GM12878 (cell line): ENCODE measurements around the gene VSIG10L. TPM values are rescaled to one million over a fixed set of nuclear protein-coding genes. Genes with fewer than 3 reads are reported as not detected.

Experiments
- ATAC-seq: fragments of 200-7000 bp; cut with Tn5 transposase; 3 replicates; pipeline ENCODE4 v1.9.1; 2020; ENCODE audit warnings: mild to moderate bottlenecking, moderate library complexity
- BruUV-seq: library from RNA; stranded (reverse); fragments of 400-500 nt; replicated peaks from 2 replicates; lab custom pipeline; 2021; lab: Mats Ljungman, UMichigan
- CTCF ChIA-PET: fragments of 300-600 bp; sonication (Branson Sonifier 250); formaldehyde crosslinking; extraction: SDS; loops from one replicate; lab custom pipeline; 2021; ENCODE audit warnings: inconsistent platforms; lab: Yijun Ruan, JAX
- POLR2A ChIA-PET: fragments of 350-600 bp; formaldehyde crosslinking; extraction: SDS; loops from one replicate; lab custom pipeline; 2021; ENCODE audit warnings: inconsistent platforms; lab: Charles Lee
- RAD21 ChIA-PET: fragments of 300-600 bp; sonication (Branson Sonifier 250); formaldehyde crosslinking; loops from one replicate; lab custom pipeline; 2023; ENCODE audit warnings: antibody characterized with exemption; ENCODE audit not compliant: unreplicated experiment; lab: Charles Lee
- SMC1A ChIA-PET: fragments of 300-600 bp; sonication (Branson Sonifier 250); formaldehyde crosslinking; loops from one replicate; lab custom pipeline; 2023; ENCODE audit not compliant: unreplicated experiment, uncharacterized antibody; lab: Charles Lee
- DNase-seq: peaks from one replicate; pipeline ENCODE4 v3.0.0-alpha.2; 2011; ENCODE audit warnings: low read depth, low spot score
- FAIRE-seq: peaks from 3 replicates; lab custom pipeline; 2011; peaks lifted over from hg19 to GRCh38; lab: Jason Lieb, UNC
- H2AFZ ChIP-seq: 2 replicates; pipeline ENCODE4 v1.6.0; 2011; ENCODE audit warnings: low read depth, low read length, control low read depth; ENCODE audit not compliant: control insufficient read depth
- H3K27ac ChIP-seq: 2 replicates; pipeline ENCODE4 v1.5.1; 2011; ENCODE audit warnings: control low read depth; ENCODE audit not compliant: control insufficient read depth, insufficient read depth
- H3K27me3 ChIP-seq, 2 experiments: replicated peaks in 1 of 2; 2 replicates each; pipeline versions ENCODE4 v1.6.0 to v1.6.1; 2011; ENCODE audit warnings: low read length in 1 of 2; ENCODE audit not compliant: control insufficient read depth in 2 of 2, insufficient read depth in 2 of 2
- H3K36me3 ChIP-seq, 2 experiments: 2 replicates each; pipeline ENCODE4 v1.5.1; 2011; ENCODE audit warnings: low read length in 1 of 2; ENCODE audit not compliant: control insufficient read depth in 2 of 2, insufficient read depth in 2 of 2
- H3K4me1 ChIP-seq: 2 replicates; pipeline ENCODE4 v1.6.1; 2011; ENCODE audit warnings: mild to moderate bottlenecking, low read length, moderate library complexity, mixed read lengths; ENCODE audit not compliant: control insufficient read depth, insufficient read depth
- H3K4me2 ChIP-seq: 2 replicates; pipeline ENCODE4 v1.6.0; 2011; ENCODE audit warnings: control low read depth; ENCODE audit not compliant: control insufficient read depth, insufficient read depth
- H3K4me3 ChIP-seq: fragments of 200-600 bp; sonication (generic); 2 replicates; pipeline ENCODE4 v1.5.1; 2016
- H3K79me2 ChIP-seq: 2 replicates; pipeline ENCODE4 v1.6.0; 2011; ENCODE audit warnings: low read length; ENCODE audit not compliant: control insufficient read depth, insufficient read depth
- H3K9ac ChIP-seq: 2 replicates; pipeline ENCODE4 v1.8.0; 2011; ENCODE audit warnings: low read length, control low read depth, mixed read lengths; ENCODE audit not compliant: control insufficient read depth, insufficient read depth
- H3K9me3 ChIP-seq: replicated peaks from 3 replicates; pipeline ENCODE4 v1.5.1; 2011; ENCODE audit warnings: mild to moderate bottlenecking, low read length; ENCODE audit not compliant: control insufficient read depth, insufficient read depth
- H4K20me1 ChIP-seq: 2 replicates; pipeline ENCODE4 v1.6.0; 2011; ENCODE audit not compliant: control insufficient read depth, insufficient read depth
- NBN ChIP-seq: fragments of 450-650 bp; IDR thresholded peaks from 2 replicates; pipeline ENCODE4 v1.6.1; 2016
- ZBTB11 ChIP-seq: fragments of 450-650 bp; formaldehyde crosslinking; IDR thresholded peaks from 2 replicates; pipeline ENCODE4 v1.5.0; 2022; ENCODE audit warnings: mild to moderate bottlenecking, missing genetic modification characterization
- ZZZ3 ChIP-seq: IDR thresholded peaks from 2 replicates; pipeline ENCODE4 v1.6.1; 2011; ENCODE audit warnings: low read depth; ENCODE audit not compliant: control insufficient read depth, insufficient read length
- WGBS: methylation state at CpG from one replicate; pipeline ENCODE4 v1.1.6; 2016; ENCODE audit warnings: low lambda C conversion rate; ENCODE audit not compliant: insufficient replicate concordance, insufficient coverage; ENCODE audit errors: missing lambda C conversion rate; 5-methylcytosine and 5-hydroxymethylcytosine counted together
- in situ Hi-C: fragments of 300-500 bp; cut with MboI; formaldehyde crosslinking; loops from 9 replicates; pipeline ENCODE4 v1.14.3; 2018; ENCODE audit warnings: mixed read lengths
- intact Hi-C: fragments of 100-400 bp; cut with micrococcal nuclease; formaldehyde crosslinking; loops from one replicate; pipeline ENCODE4 v1.14.2; 2022; ENCODE audit not compliant: unreplicated experiment
- polyA plus RNA-seq, 11 experiments: library from polyadenylated mRNA; depleted of rRNA in 4 of 11; unstranded in 6 of 11; stranded (reverse) in 5 of 11; fragments of >200 nt; fragmentation: Nextera tagmentation in 4 of 11; fragmentation: Illumina TruSeq in 1 of 11; extraction: Ambion mirVana in 4 of 11; extraction: Trizol in 1 of 11; gene quantifications; 1 replicate in 1 of 11; 2 replicates in 10 of 11; pipeline versions ENCODE4 v1.2.1 to v1.2.3, GENCODE V29; 2011 to 2016; ENCODE audit warnings: inconsistent platforms in 2 of 11, missing spikeins in 2 of 11, low read depth in 1 of 11
- total RNA-seq, 4 experiments: library from RNA; depleted of rRNA in 3 of 4; stranded (reverse); fragments of >200 nt in 3 of 4; fragmentation: Illumina TruSeq in 1 of 4; extraction: Trizol in 1 of 4; gene quantifications; 2 replicates each; pipeline versions ENCODE4 v1.2.1 to v1.2.3, GENCODE V29; 2013 to 2021

VSIG10L gene
- total and polyA plus RNA-seq, 10 of the 15 experiments (the other 5 are each of a cell fraction or from before 2014, with no cell fraction given) = 0.09 to 0.93 (median 0.49) TPM

GRCh38 chr19:51370230-51370629, 28.3 kb upstream of the VSIG10L start:
- ATAC-seq (no peak), DNase-seq (no peak)
- no peak overlapping the region for H3K4me2 ChIP-seq
- TF ChIP-seq ZBTB11 (CRISPR knock-in tag) = no peak
- TF ChIP-seq NBN = no peak
- no peak for TF ChIP-seq ZZZ3
- TF ChIP-seq, all 136 proteins: peak for 0
- Histone ChIP-seq H3K4me1 (peaks cover 40% of the 10 kb centered on the region), H4K20me1 (no peaks in the 10 kb centered on the region), H3K36me3 (no peaks in the 10 kb centered on the region), H3K27ac (no peak overlapping the region), H3K4me3 (no peak overlapping the region), H3K9ac (no peak overlapping the region), H3K79me2 (peaks cover 17% of the 10 kb centered on the region), H2AFZ (no peak overlapping the region), H3K27me3 (no peaks in the 10 kb centered on the region), H3K9me3 (no peaks in the 10 kb centered on the region)
- POLR2A ChIA-PET = no interaction called here
- WGBS = 99% methylated on average over 4 of the region's 4 CpGs
- CTCF ChIA-PET = interaction anchor here (3.7 kb wide), 1 partner anchor 24 kb away, joined by 14 read pairs; no protein-coding TSS in a partner anchor
- in situ Hi-C loops = loop anchor here (25.0 kb wide), 1 partner anchor 1033 kb away; the partner anchor contains the start of gene KCNC3
- intact Hi-C loops = no loop called here
- RAD21 ChIA-PET = no interaction called here
- no TSS peak for BruUV-seq
- no peak for FAIRE-seq
- SMC1A ChIA-PET = interaction anchor here (0.5 to 1.0 kb wide), 2 partner anchors 23 to 67 kb away, joined by 3 read pairs; no protein-coding TSS in a partner anchor
